IMR-90 (cell line): ENCODE data around the gene EHMT1. TPM values are rescaled to one million over a fixed set of nuclear protein-coding genes. Genes with fewer than 3 reads are reported as not detected.

Experiments
- ATAC-seq: fragments of 200-7000 bp; cut with Tn5 transposase; 2 replicates; pipeline ENCODE4 v1.9.1; 2020; ENCODE audit warnings: low read depth, mild to moderate bottlenecking, moderate library complexity
- BruUV-seq: library from RNA; stranded (reverse); fragments of 400-500 nt; replicated peaks from 2 replicates; lab custom pipeline; 2021; lab: Mats Ljungman, UMichigan
- CTCF ChIA-PET: fragments of 300-600 bp; formaldehyde crosslinking; extraction: SDS; loops from one replicate; lab custom pipeline; 2021; ENCODE audit warnings: antibody characterized with exemption; lab: Yijun Ruan, JAX
- POLR2A ChIA-PET: fragments of 300-600 bp; sonication (Branson Sonifier 250); formaldehyde crosslinking; loops from one replicate; lab custom pipeline; 2022; ENCODE audit warnings: antibody characterized with exemption; ENCODE audit not compliant: unreplicated experiment; lab: Charles Lee
- DNase-seq: peaks from one replicate; pipeline ENCODE4 v3.0.0; 2013
- H2AFZ ChIP-seq: replicated peaks from 2 replicates; pipeline ENCODE3; 2013; ENCODE audit warnings: low read length, mild to moderate bottlenecking; ENCODE audit not compliant: poor library complexity
- H2AK5ac ChIP-seq: 2 replicates; pipeline ENCODE4 v1.6.1; 2013; ENCODE audit warnings: low read depth, low read length, inconsistent platforms
- H2AK9ac ChIP-seq: replicated peaks from 2 replicates; pipeline ENCODE3; 2013; ENCODE audit warnings: mild to moderate bottlenecking, low read depth, low read length, moderate library complexity; ENCODE audit not compliant: poor library complexity
- H2BK120ac ChIP-seq: 2 replicates; pipeline ENCODE4 v1.6.1; 2013; ENCODE audit warnings: low read depth, low read length, inconsistent platforms
- H2BK15ac ChIP-seq: 3 replicates; pipeline ENCODE4 v1.6.1; 2013; ENCODE audit warnings: low read depth, low read length, inconsistent platforms
- H2BK20ac ChIP-seq: 2 replicates; pipeline ENCODE4 v1.6.1; 2013; ENCODE audit warnings: low read depth, mild to moderate bottlenecking, inconsistent platforms, low read length, moderate library complexity
- H2BK5ac ChIP-seq: 2 replicates; pipeline ENCODE4 v1.6.1; 2013; ENCODE audit warnings: mild to moderate bottlenecking, low read depth, low read length, inconsistent platforms; ENCODE audit not compliant: poor library complexity, severe bottlenecking
- H3K14ac ChIP-seq: replicated peaks from 2 replicates; pipeline ENCODE4 v1.6.1; 2013; ENCODE audit warnings: low read depth, low read length, inconsistent platforms
- H3K18ac ChIP-seq: 2 replicates; pipeline ENCODE4 v1.6.1; 2013; ENCODE audit warnings: low read depth, low read length, control low read depth
- H3K23ac ChIP-seq: 2 replicates; pipeline ENCODE4 v1.6.1; 2013; ENCODE audit warnings: low read depth, low read length, inconsistent platforms
- H3K27ac ChIP-seq: 2 replicates; pipeline ENCODE4 v1.5.1; 2013; ENCODE audit warnings: mild to moderate bottlenecking, control low read depth, low read length; ENCODE audit not compliant: insufficient read depth
- H3K27me3 ChIP-seq: 2 replicates; pipeline ENCODE4 v1.6.1; 2013; ENCODE audit warnings: low read length; ENCODE audit not compliant: control insufficient read depth, insufficient read depth
- H3K36me3 ChIP-seq: 2 replicates; pipeline ENCODE4 v1.6.1; 2013; ENCODE audit warnings: low read length, mixed read lengths; ENCODE audit not compliant: control insufficient read depth, insufficient read depth
- H3K4ac ChIP-seq: 2 replicates; pipeline ENCODE4 v1.6.1; 2013; ENCODE audit warnings: low read depth, low read length, inconsistent platforms
- H3K4me1 ChIP-seq: 2 replicates; pipeline ENCODE4 v1.6.1; 2013; ENCODE audit warnings: low read length, mixed read lengths; ENCODE audit not compliant: control insufficient read depth, insufficient read depth
- H3K4me2 ChIP-seq: 2 replicates; pipeline ENCODE4 v1.6.1; 2013; ENCODE audit warnings: low read depth, mild to moderate bottlenecking, control low read depth, low read length, moderate library complexity
- H3K4me3 ChIP-seq: 2 replicates; pipeline ENCODE4 v1.5.1; 2013; ENCODE audit warnings: low read depth, mild to moderate bottlenecking, control low read depth, low read length, moderate library complexity; ENCODE audit not compliant: insufficient read depth
- H3K56ac ChIP-seq: 2 replicates; pipeline ENCODE4 v1.6.1; 2013; ENCODE audit warnings: low read length, inconsistent platforms; ENCODE audit not compliant: insufficient read depth; ENCODE audit errors: extremely low read depth
- H3K79me1 ChIP-seq, 2 experiments: 2 replicates each; pipeline ENCODE4 v1.6.1; 2013; ENCODE audit warnings: low read length in 2 of 2, inconsistent platforms in 1 of 2, low read depth in 1 of 2
- H3K9ac ChIP-seq: 2 replicates; pipeline ENCODE4 v1.6.1; 2013; ENCODE audit warnings: low read depth, low read length, control low read depth
- H3K9me1 ChIP-seq: 2 replicates; pipeline ENCODE4 v1.6.1; 2013; ENCODE audit warnings: low read length, inconsistent platforms; ENCODE audit not compliant: insufficient read depth
- H3K9me3 ChIP-seq: 2 replicates; pipeline ENCODE4 v1.6.1; 2013; ENCODE audit warnings: low read length; ENCODE audit not compliant: control insufficient read depth, insufficient read depth
- H4K20me1 ChIP-seq: 2 replicates; pipeline ENCODE4 v1.6.1; 2013; ENCODE audit warnings: low read length, inconsistent platforms; ENCODE audit not compliant: insufficient read depth
- H4K5ac ChIP-seq: 2 replicates; pipeline ENCODE4 v1.6.1; 2013; ENCODE audit warnings: mild to moderate bottlenecking, low read depth, low read length, control low read depth
- H4K8ac ChIP-seq, 2 experiments: 2 replicates each; pipeline ENCODE4 v1.6.1; 2013; ENCODE audit warnings: low read depth in 2 of 2, low read length in 2 of 2, control low read depth in 1 of 2, inconsistent platforms in 1 of 2
- H4K91ac ChIP-seq: 2 replicates; pipeline ENCODE4 v1.6.1; 2013; ENCODE audit warnings: low read depth, low read length, inconsistent platforms; ENCODE audit not compliant: insufficient read depth
- BHLHE40 ChIP-seq: fragments of 150-350 bp; IDR thresholded peaks from 2 replicates; pipeline ENCODE4 v1.6.1; 2016; ENCODE audit warnings: mild to moderate bottlenecking, low read depth, low read length
- CEBPB ChIP-seq: IDR thresholded peaks from 2 replicates; pipeline ENCODE4 v1.6.1; 2012; ENCODE audit warnings: low read depth, low read length, improper control_type of control experiment
- CHD1 ChIP-seq: IDR thresholded peaks from 2 replicates; pipeline ENCODE4 v1.6.1; 2012; ENCODE audit warnings: low read depth, low read length, improper control_type of control experiment
- CTCF ChIP-seq: conservative IDR thresholded peaks from 2 replicates; pipeline ENCODE4 v1.5.1; 2012; ENCODE audit warnings: mild to moderate bottlenecking, low read depth, low read length, improper control_type of control experiment
- ELK1 ChIP-seq: fragments of 150-350 bp; IDR thresholded peaks from 2 replicates; pipeline ENCODE4 v1.6.1; 2016; ENCODE audit warnings: low read depth, mild to moderate bottlenecking, low read length, moderate library complexity, borderline replicate concordance
- FOS ChIP-seq: fragments of 150-350 bp; IDR thresholded peaks from 2 replicates; pipeline ENCODE4 v1.6.1; 2016; ENCODE audit warnings: low read depth, low read length
- MAFK ChIP-seq: IDR thresholded peaks from 2 replicates; pipeline ENCODE4 v1.6.1; 2012; ENCODE audit warnings: low read depth, low read length, improper control_type of control experiment
- MAZ ChIP-seq: IDR thresholded peaks from 2 replicates; pipeline ENCODE4 v1.6.1; 2012; ENCODE audit warnings: low read depth, mild to moderate bottlenecking, low read length, improper control_type of control experiment, moderate library complexity, borderline replicate concordance
- MXI1 ChIP-seq: IDR thresholded peaks from 2 replicates; pipeline ENCODE4 v1.6.1; 2012; ENCODE audit warnings: low read depth, mild to moderate bottlenecking, low read length, moderate library complexity, borderline replicate concordance
- NFE2L2 ChIP-seq: fragments of 150-350 bp; IDR thresholded peaks from 2 replicates; pipeline ENCODE4 v1.6.1; 2016; ENCODE audit warnings: low read depth, mild to moderate bottlenecking, low read length
- POLR2A ChIP-seq: IDR thresholded peaks from 2 replicates; pipeline ENCODE4 v1.6.1; 2012; ENCODE audit warnings: mild to moderate bottlenecking, low read depth, low read length
- RAD21 ChIP-seq: IDR thresholded peaks from 2 replicates; pipeline ENCODE4 v1.6.1; 2012; ENCODE audit warnings: low read length, improper control_type of control experiment
- RCOR1 ChIP-seq: IDR thresholded peaks from 2 replicates; pipeline ENCODE4 v1.6.1; 2012; ENCODE audit warnings: mild to moderate bottlenecking, low read length, improper control_type of control experiment; ENCODE audit not compliant: insufficient replicate concordance
- RFX5 ChIP-seq: IDR thresholded peaks from 2 replicates; pipeline ENCODE4 v1.8.0; 2012; ENCODE audit warnings: low read depth, mild to moderate bottlenecking, low read length, moderate library complexity
- SMC3 ChIP-seq: fragments of 150-350 bp; IDR thresholded peaks from 2 replicates; pipeline ENCODE4 v1.6.1; 2016; ENCODE audit warnings: low read depth, mild to moderate bottlenecking, antibody characterized with exemption, low read length, moderate library complexity
- USF2 ChIP-seq: fragments of 150-350 bp; IDR thresholded peaks from 2 replicates; pipeline ENCODE4 v1.6.1; 2017; ENCODE audit warnings: mild to moderate bottlenecking, antibody characterized with exemption, low read length, low read depth
- WGBS, 2 experiments: methylation state at CpG; one replicate each; pipeline versions ENCODE4 v1.1.5 to v1.1.7; 2013; ENCODE audit warnings: missing lambda C conversion rate in 2 of 2; ENCODE audit not compliant: insufficient read length in 1 of 2; ENCODE audit errors: extremely low coverage in 2 of 2; 5-methylcytosine and 5-hydroxymethylcytosine counted together
- dilution Hi-C: fragments of 300-500 bp; cut with HindIII; formaldehyde crosslinking; loops from one replicate; pipeline ENCODE4 v1.14.3; 2018; ENCODE audit warnings: low sequenced_read_pairs; ENCODE audit not compliant: unreplicated experiment
- in situ Hi-C: fragments of 300-500 bp; cut with MboI; formaldehyde crosslinking; loops from 3 replicates; pipeline ENCODE4 v1.14.3; 2019; ENCODE audit warnings: low sequenced_read_pairs, inconsistent platforms, mixed read lengths
- intact Hi-C: fragments of 100-400 bp; cut with micrococcal nuclease; formaldehyde crosslinking; loops from 2 replicates; pipeline ENCODE4 v1.10.0; 2022
- polyA plus RNA-seq, 3 experiments: library from polyadenylated mRNA; depleted of rRNA; stranded (reverse); fragments of >200 nt; gene quantifications; 2 replicates each; pipeline ENCODE4 v1.2.3, GENCODE V29; 2012; ENCODE audit warnings: low replicate concordance in 1 of 3
- total RNA-seq: library from RNA; depleted of rRNA; stranded (reverse); fragments of >200 nt; gene quantifications from 2 replicates; pipeline ENCODE4 v1.2.3, GENCODE V29; 2012

Gene EHMT1
- total and polyA plus RNA-seq, 2 of the 4 experiments (the other 2 are of a cell fraction) = 32.8 to 35.1 TPM

GRCh38 chr9:137814436-137814835 lies 195.6 kb downstream of the EHMT1 start:
- no peak for TF ChIP-seq MAZ
- TF ChIP-seq RCOR1 = no peak
- no peak for TF ChIP-seq CTCF
- no peak for TF ChIP-seq BHLHE40
- no peak for TF ChIP-seq SMC3
- TF ChIP-seq ELK1 = no peak
- no peak for TF ChIP-seq CEBPB
- TF ChIP-seq MAFK = no peak
- TF ChIP-seq CHD1 = no peak
- TF ChIP-seq MXI1 = no peak
- TF ChIP-seq POLR2A = no peak
- TF ChIP-seq RAD21 = no peak
- TF ChIP-seq NFE2L2 = no peak
- no peak for TF ChIP-seq FOS
- no peak for TF ChIP-seq RFX5
- TF ChIP-seq USF2 = no peak
- no peak overlapping the region for H3K14ac ChIP-seq
- ChIA-PET CTCF (no interaction called here), POLR2A (no interaction called here)
- H3K18ac ChIP-seq = no peak overlapping the region
- H2BK20ac ChIP-seq = no peak overlapping the region
- no peak overlapping the region for H3K23ac ChIP-seq
- intact Hi-C loops = no loop called here
- no peak overlapping the region for H2AK5ac ChIP-seq
- no peak overlapping the region for H4K8ac ChIP-seq
- H3K9me3 ChIP-seq = peaks cover 15% of the 10 kb centered on the region; the same call in 1 of the 2 replicates
- no peak overlapping the region for H2BK5ac ChIP-seq
- H4K91ac ChIP-seq = no peak overlapping the region
- no peak overlapping the region for H3K4me2 ChIP-seq
- 95% methylated on average over 13 of the region's 23 CpGs; no CpG with 5 or more reads in 1 of the 2 experiments for WGBS, 2 experiments
- H3K27me3 ChIP-seq = no peaks in the 10 kb centered on the region
- DNase-seq = no peak
- in situ Hi-C loops = no loop called here
- H3K9me1 ChIP-seq = no peaks in the 10 kb centered on the region
- no peak overlapping the region for H2AFZ ChIP-seq
- no peak overlapping the region for H3K56ac ChIP-seq
- H2BK120ac ChIP-seq = no peak overlapping the region
- BruUV-seq = no TSS peak
- dilution Hi-C loops = no loop called here
- no peak overlapping the region for H3K9ac ChIP-seq
- no peak for ATAC-seq
- peaks cover 56% of the 10 kb centered on the region for H3K36me3 ChIP-seq
- no peak overlapping the region for H4K5ac ChIP-seq
- no peak overlapping the region for H3K4ac ChIP-seq
- no peak overlapping the region for H3K27ac ChIP-seq
- no peak overlapping the region for H3K4me3 ChIP-seq
- no peaks in the 10 kb centered on the region for H3K4me1 ChIP-seq
- no peaks in the 10 kb centered on the region for H4K20me1 ChIP-seq
- H2BK15ac ChIP-seq = no peak overlapping the region
- no peaks in the 10 kb centered on the region; a peak in 1 of 4 replicates for H3K79me1 ChIP-seq
- H2AK9ac ChIP-seq = peak overlapping the region; percentile 55
